OCI-LY1 (cell line): ENCODE data around the gene CERS6.
"Not testable (repeated sequence)": the region's sequence is repeated elsewhere in the genome, so short reads cannot be mapped to it uniquely, and the experiment has no call there.

Experiments
- EZH2 ChIP-seq: fragments of 200-600 bp; sonication (generic), shearing (Covaris generic); IDR thresholded peaks from 2 replicates; pipeline ENCODE4 v1.8.0; 2017; ENCODE audit warnings: borderline replicate concordance, mixed run types, mild to moderate bottlenecking, antibody characterized with exemption, low read length, moderate library complexity, mixed read lengths
- TF ChIP-seq, protein P1 (sequence below): fragments of 200-600 bp; sonication (generic), shearing (Covaris generic); IDR thresholded peaks from 2 replicates; pipeline ENCODE4 v1.5.1; 2017; ENCODE audit warnings: mild to moderate bottlenecking, antibody characterized with exemption, low read length, moderate library complexity, mixed read lengths

GRCh38 chr2:168791140-168791539 is 335.1 kb downstream of the CERS6 start:
- TF ChIP-seq, protein P1, sequence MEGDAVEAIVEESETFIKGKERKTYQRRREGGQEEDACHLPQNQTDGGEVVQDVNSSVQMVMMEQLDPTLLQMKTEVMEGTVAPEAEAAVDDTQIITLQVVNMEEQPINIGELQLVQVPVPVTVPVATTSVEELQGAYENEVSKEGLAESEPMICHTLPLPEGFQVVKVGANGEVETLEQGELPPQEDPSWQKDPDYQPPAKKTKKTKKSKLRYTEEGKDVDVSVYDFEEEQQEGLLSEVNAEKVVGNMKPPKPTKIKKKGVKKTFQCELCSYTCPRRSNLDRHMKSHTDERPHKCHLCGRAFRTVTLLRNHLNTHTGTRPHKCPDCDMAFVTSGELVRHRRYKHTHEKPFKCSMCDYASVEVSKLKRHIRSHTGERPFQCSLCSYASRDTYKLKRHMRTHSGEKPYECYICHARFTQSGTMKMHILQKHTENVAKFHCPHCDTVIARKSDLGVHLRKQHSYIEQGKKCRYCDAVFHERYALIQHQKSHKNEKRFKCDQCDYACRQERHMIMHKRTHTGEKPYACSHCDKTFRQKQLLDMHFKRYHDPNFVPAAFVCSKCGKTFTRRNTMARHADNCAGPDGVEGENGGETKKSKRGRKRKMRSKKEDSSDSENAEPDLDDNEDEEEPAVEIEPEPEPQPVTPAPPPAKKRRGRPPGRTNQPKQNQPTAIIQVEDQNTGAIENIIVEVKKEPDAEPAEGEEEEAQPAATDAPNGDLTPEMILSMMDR, result not testable (repeated sequence)
- TF ChIP-seq EZH2, result not testable (repeated sequence)
